ENCODE data around the gene MMADHC.

GRCh38 chr2:149579972-149580882 is 7.3 kb downstream of the MMADHC start:
- TF ChIP-seq CTCF (IDR thresholded peaks at IDR 0.05) (no peak), EP300 (IDR thresholded peaks at IDR 0.05) (no peak), POLR2A (IDR thresholded peaks at IDR 0.05) (no peak)
